ENCODE data around the gene BLTP3A.
"Not testable (repeated sequence)": the region's sequence is repeated elsewhere in the genome, so short reads cannot be mapped to it uniquely, and the experiment has no call there.

The BLTP3A gene

GRCh38 chr6:34791701-34792604, at the start of gene BLTP3A:
Gene BLTP3A (plus strand): TSS chr6:34792083. CDS start chr6:34792251, 168 bp downstream.
- FAIRE-seq (peak; percentile 33), DNase-seq (ENCODE audit: insufficient read length, low spot score) (peak; percentile 96)

- FAIRE-seq, result no peak
- DNase-seq (ENCODE audit: insufficient read length, low spot score), result no peak
Measured at GRCh38 chr6:34742094-34742493, 49.8 kb upstream of the BLTP3A start.

GRCh38 chr6:34743625-34744293, 48.1 kb upstream of the BLTP3A start:
- FAIRE-seq (no peak), DNase-seq (ENCODE audit: insufficient read length, low spot score) (no peak)

GRCh38 chr6:34744294-34744647, 47.6 kb upstream of the BLTP3A start:
- DNase-seq (ENCODE audit: insufficient read length, low spot score); FAIRE-seq: not testable (repeated sequence)

GRCh38 chr6:34745277-34746103, 46.4 kb upstream of the BLTP3A start:
- FAIRE-seq (no peak), DNase-seq (ENCODE audit: insufficient read length, low spot score) (no peak)

- DNase-seq (ENCODE audit: insufficient read length, low spot score), result no peak
- FAIRE-seq, result no peak
Measured at GRCh38 chr6:34746104-34746846, 45.6 kb upstream of the BLTP3A start.

GRCh38 chr6:34748757-34749156, 43.1 kb upstream of the BLTP3A start:
- DNase-seq (ENCODE audit: insufficient read length, low spot score), result no peak
- FAIRE-seq, result no peak

GRCh38 chr6:34756513-34756856, 35.4 kb upstream of the BLTP3A start:
- FAIRE-seq, result peak; percentile 21
- DNase-seq (ENCODE audit: insufficient read length, low spot score), result not testable (repeated sequence)

GRCh38 chr6:34757687-34758274, 34.1 kb upstream of the BLTP3A start:
- no peak for DNase-seq (ENCODE audit: insufficient read length, low spot score)
- no peak for FAIRE-seq

GRCh38 chr6:34760108-34760507, 31.8 kb upstream of the BLTP3A start:
- no peak for FAIRE-seq
- no peak for DNase-seq (ENCODE audit: insufficient read length, low spot score)

GRCh38 chr6:34761681-34762080, 30.2 kb upstream of the BLTP3A start:
- DNase-seq (ENCODE audit: insufficient read length, low spot score); FAIRE-seq: not testable (repeated sequence)

GRCh38 chr6:34768148-34768547, 23.7 kb upstream of the BLTP3A start:
- DNase-seq (ENCODE audit: insufficient read length, low spot score) (no peak), FAIRE-seq (no peak)

GRCh38 chr6:34771727-34772126, 20.2 kb upstream of the BLTP3A start:
- FAIRE-seq, result peak; percentile 47
- no peak for DNase-seq (ENCODE audit: insufficient read length, low spot score)

GRCh38 chr6:34772940-34773339, 18.9 kb upstream of the BLTP3A start:
- DNase-seq (ENCODE audit: insufficient read length, low spot score) (no peak), FAIRE-seq (no peak)

GRCh38 chr6:34773916-34774315, 18.0 kb upstream of the BLTP3A start:
- DNase-seq (ENCODE audit: insufficient read length, low spot score) (no peak), FAIRE-seq (no peak)

GRCh38 chr6:34774967-34775366, 16.9 kb upstream of the BLTP3A start:
- DNase-seq (ENCODE audit: insufficient read length, low spot score), result no peak
- FAIRE-seq, result no peak

- not testable (repeated sequence) for FAIRE-seq; DNase-seq (ENCODE audit: insufficient read length, low spot score)
Measured at GRCh38 chr6:34785375-34785774, 6.5 kb upstream of the BLTP3A start.

- not testable (repeated sequence) for DNase-seq (ENCODE audit: insufficient read length, low spot score); FAIRE-seq
Measured at GRCh38 chr6:34787152-34787551, 4.7 kb upstream of the BLTP3A start.

GRCh38 chr6:34788111-34788510, 3.8 kb upstream of the BLTP3A start:
- DNase-seq (ENCODE audit: insufficient read length, low spot score), result no peak

GRCh38 chr6:34791164-34791700, 651 bp upstream of the BLTP3A start:
- FAIRE-seq, result peak; percentile 73
- DNase-seq (ENCODE audit: insufficient read length, low spot score), result peak; percentile 63

More at GRCh38 chr6:34788111-34788510, 3.8 kb upstream of the BLTP3A start:
- no peak for FAIRE-seq

Data from GM19239 (cell line).